K562 (cell line): ENCODE results near the gene SERTAD1. TPM values are rescaled to one million over a fixed set of nuclear protein-coding genes. Genes with fewer than 3 reads are reported as not detected.

Source experiments
- ARID1B ChIP-seq: fragments of 450-650 bp; IDR thresholded peaks from 2 replicates; pipeline ENCODE4 v1.6.1; 2016; ENCODE audit warnings: antibody characterized with exemption, mild to moderate bottlenecking, inconsistent platforms
- CBX1 ChIP-seq: sonication (generic); IDR thresholded peaks from 2 replicates; pipeline ENCODE4 v1.6.1; 2016; ENCODE audit warnings: antibody characterized with exemption, low read depth, mild to moderate bottlenecking
- CHAMP1 ChIP-seq: fragments of 450-650 bp; IDR thresholded peaks from 2 replicates; pipeline ENCODE4 v1.6.1; 2016; ENCODE audit warnings: mild to moderate bottlenecking
- HDAC3 ChIP-seq: fragments of 450-650 bp; IDR thresholded peaks from 2 replicates; pipeline ENCODE4 v1.6.1; 2018; ENCODE audit warnings: borderline replicate concordance, mild to moderate bottlenecking, moderate library complexity; ENCODE audit not compliant: partially characterized antibody
- HNRNPLL ChIP-seq: fragments of 200-400 bp; formaldehyde crosslinking; IDR thresholded peaks from 2 replicates; pipeline ENCODE4 v1.6.1; 2017; ENCODE audit warnings: low read length, low read depth, mild to moderate bottlenecking; ENCODE audit not compliant: poor library complexity, severe bottlenecking
- MEF2D ChIP-seq: conservative IDR thresholded peaks from 2 replicates; pipeline ENCODE4 v1.6.1; 2016; ENCODE audit warnings: low read depth, missing genetic modification characterization, missing compliant biosample characterization
- PREB ChIP-seq: sonication (generic); formaldehyde crosslinking; IDR thresholded peaks from 2 replicates; pipeline ENCODE4 v1.8.1; 2023; ENCODE audit warnings: mild to moderate bottlenecking, missing genetic modification reagents
- ZBTB7A ChIP-seq: IDR thresholded peaks from 2 replicates; pipeline ENCODE4 v1.6.1; 2011; ENCODE audit warnings: low read depth, mild to moderate bottlenecking, low read length, moderate library complexity, borderline replicate concordance; ENCODE audit not compliant: control insufficient read depth
- ZEB2 ChIP-seq: fragments of 450-650 bp; IDR thresholded peaks from 2 replicates; pipeline ENCODE4 v1.6.1; 2016
- ZFX ChIP-seq: sonication (generic); formaldehyde crosslinking; IDR thresholded peaks from 2 replicates; pipeline ENCODE4 v1.8.0; 2022; ENCODE audit warnings: mild to moderate bottlenecking, missing genetic modification reagents, moderate library complexity
- ZNF174 ChIP-seq: fragments of 250-450 bp; sonication (Bioruptor Pico); IDR thresholded peaks from 2 replicates; pipeline ENCODE4 v1.4.0; 2020; ENCODE audit warnings: mild to moderate bottlenecking
- polyA plus RNA-seq, 8 experiments: library from polyadenylated mRNA; depleted of rRNA in 4 of 8; stranded (reverse) in 5 of 8; unstranded in 3 of 8; fragments of >200 nt; fragmentation: Nextera tagmentation in 2 of 8; fragmentation: Illumina TruSeq in 1 of 8; extraction: Ambion mirVana in 2 of 8; extraction: Trizol in 1 of 8; gene quantifications; 2 replicates each; pipeline versions ENCODE4 v1.2.1 to v1.2.3, GENCODE V29; 2011 to 2014; ENCODE audit warnings: inconsistent platforms in 1 of 8, missing spikeins in 1 of 8
- total RNA-seq, 7 experiments: library from RNA; depleted of rRNA in 6 of 7; stranded (reverse); fragments of >200 nt in 6 of 7; fragmentation: Illumina TruSeq in 2 of 7; extraction: Trizol in 2 of 7; gene quantifications; 2 replicates each; pipeline versions ENCODE4 v1.2.1 to v1.2.3, GENCODE V29; 2011 to 2021; ENCODE audit warnings: low replicate concordance in 1 of 7
- TF ChIP-seq, protein P1 (sequence below): fragments of 200-800 bp; sonication (Bioruptor generic); IDR thresholded peaks from 2 replicates; pipeline ENCODE4 v1.6.1; 2017; ENCODE audit warnings: missing genetic modification characterization, missing compliant biosample characterization
- TF ChIP-seq, protein P2 (sequence below): sonication (generic); formaldehyde crosslinking; IDR thresholded peaks from 2 replicates; pipeline ENCODE4 v1.9.0; 2022; ENCODE audit warnings: mild to moderate bottlenecking, missing genetic modification reagents
- TF ChIP-seq, protein P3 (sequence below): fragments of 450-650 bp; IDR thresholded peaks from 2 replicates; pipeline ENCODE4 v1.6.1; 2016; ENCODE audit warnings: antibody characterized with exemption

Gene SERTAD1
- total and polyA plus RNA-seq, 9 of the 15 experiments (the other 6 are each of a cell fraction or from before 2014, with no cell fraction given), result 0.15 to 8.7 (median 4.9) TPM

- TF ChIP-seq ARID1B (peak; percentile 95), ZEB2 (peak; percentile 99), CBX1 (peak; percentile 75; the same call in 1 of the 2 replicates), ZBTB7A (peak; percentile 55), HDAC3 (peak; percentile 71), HNRNPLL (no peak), PREB (CRISPR knock-in tag) (no peak), ZFX (peak; percentile 59), CHAMP1 (0 out of 2 replicates have a peak, but pooled peaks have one; percentile 88), MEF2D (tag) (0 out of 2 replicates have a peak, but pooled peaks have one; percentile 35), ZNF174 (no peak)
- TF ChIP-seq, protein P1, sequence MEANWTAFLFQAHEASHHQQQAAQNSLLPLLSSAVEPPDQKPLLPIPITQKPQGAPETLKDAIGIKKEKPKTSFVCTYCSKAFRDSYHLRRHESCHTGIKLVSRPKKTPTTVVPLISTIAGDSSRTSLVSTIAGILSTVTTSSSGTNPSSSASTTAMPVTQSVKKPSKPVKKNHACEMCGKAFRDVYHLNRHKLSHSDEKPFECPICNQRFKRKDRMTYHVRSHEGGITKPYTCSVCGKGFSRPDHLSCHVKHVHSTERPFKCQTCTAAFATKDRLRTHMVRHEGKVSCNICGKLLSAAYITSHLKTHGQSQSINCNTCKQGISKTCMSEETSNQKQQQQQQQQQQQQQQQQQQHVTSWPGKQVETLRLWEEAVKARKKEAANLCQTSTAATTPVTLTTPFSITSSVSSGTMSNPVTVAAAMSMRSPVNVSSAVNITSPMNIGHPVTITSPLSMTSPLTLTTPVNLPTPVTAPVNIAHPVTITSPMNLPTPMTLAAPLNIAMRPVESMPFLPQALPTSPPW (CRISPR knock-in tag), result peak; percentile 47
- TF ChIP-seq, protein P2, sequence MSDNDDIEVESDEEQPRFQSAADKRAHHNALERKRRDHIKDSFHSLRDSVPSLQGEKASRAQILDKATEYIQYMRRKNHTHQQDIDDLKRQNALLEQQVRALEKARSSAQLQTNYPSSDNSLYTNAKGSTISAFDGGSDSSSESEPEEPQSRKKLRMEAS (CRISPR knock-in tag), result peak; percentile 15; the same call in 1 of the 2 replicates
- TF ChIP-seq, protein P3, sequence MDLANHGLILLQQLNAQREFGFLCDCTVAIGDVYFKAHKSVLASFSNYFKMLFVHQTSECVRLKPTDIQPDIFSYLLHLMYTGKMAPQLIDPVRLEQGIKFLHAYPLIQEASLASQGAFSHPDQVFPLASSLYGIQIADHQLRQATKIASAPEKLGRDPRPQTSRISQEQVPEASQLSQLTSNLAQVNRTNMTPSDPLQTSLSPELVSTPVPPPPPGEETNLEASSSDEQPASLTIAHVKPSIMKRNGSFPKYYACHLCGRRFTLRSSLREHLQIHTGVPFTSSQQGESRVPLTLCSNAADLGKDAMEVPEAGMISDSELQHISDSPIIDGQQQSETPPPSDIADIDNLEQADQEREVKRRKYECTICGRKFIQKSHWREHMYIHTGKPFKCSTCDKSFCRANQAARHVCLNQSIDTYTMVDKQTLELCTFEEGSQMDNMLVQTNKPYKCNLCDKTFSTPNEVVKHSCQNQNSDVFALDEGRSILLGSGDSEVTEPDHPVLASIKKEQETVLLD, result peak; percentile 93
These were observed 8.7 kb downstream of the SERTAD1 start (continued) for GRCh38 chr19:40416918-40417642.
